ENCODE data around the gene SHISAL2B.

- TF ChIP-seq CTCF (conservative IDR thresholded peaks at IDR 0.05) (no peak), ZFX (IDR thresholded peaks at IDR 0.05) (no peak)
Observed at GRCh38 chr5:64749385-64749784, 59.1 kb downstream of the SHISAL2B start.

Measured in C4-2B (cell line).